Amygdala (tissue), 56 donors: ENCODE results near the gene FOXL2NB.

Experiments
- DNase-seq, 56 donors: peaks; one replicate each; lab custom pipeline; 2025; lab: John Stamatoyannopoulos, UW

FOXL2NB gene

DNA sequence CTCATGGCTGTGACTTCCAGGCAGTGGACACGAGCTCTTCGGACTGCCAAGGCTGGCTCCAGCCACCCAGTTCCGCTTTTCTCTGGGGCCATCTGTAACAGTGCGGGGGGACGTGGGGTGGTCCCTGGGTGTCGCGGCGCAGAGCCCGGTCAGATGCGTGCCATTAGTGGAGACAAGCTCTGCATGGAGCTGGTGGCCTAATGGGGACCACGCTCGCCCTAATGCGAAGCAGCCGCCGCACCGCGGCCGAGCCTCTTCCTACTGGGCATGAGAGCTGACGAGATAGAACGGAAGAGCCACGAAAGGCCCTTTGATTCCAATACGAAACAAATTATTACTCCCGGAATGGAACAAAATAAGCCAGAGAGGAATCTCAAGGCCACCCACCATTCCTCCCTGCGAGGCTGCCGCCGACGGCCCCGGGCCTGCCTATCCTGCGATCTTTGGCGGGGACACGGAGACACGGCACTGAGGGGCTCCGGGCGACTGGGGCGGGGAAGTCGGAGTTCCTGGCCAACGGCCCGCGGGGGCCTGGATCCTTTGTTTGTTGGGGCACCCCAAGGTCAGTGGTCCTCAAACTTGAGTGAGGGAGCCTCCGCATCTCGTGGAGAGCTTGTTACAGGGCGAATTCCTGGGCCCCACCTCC lies 18.2 kb upstream of the FOXL2NB start:
- DNase-seq, result no peak

DNA sequence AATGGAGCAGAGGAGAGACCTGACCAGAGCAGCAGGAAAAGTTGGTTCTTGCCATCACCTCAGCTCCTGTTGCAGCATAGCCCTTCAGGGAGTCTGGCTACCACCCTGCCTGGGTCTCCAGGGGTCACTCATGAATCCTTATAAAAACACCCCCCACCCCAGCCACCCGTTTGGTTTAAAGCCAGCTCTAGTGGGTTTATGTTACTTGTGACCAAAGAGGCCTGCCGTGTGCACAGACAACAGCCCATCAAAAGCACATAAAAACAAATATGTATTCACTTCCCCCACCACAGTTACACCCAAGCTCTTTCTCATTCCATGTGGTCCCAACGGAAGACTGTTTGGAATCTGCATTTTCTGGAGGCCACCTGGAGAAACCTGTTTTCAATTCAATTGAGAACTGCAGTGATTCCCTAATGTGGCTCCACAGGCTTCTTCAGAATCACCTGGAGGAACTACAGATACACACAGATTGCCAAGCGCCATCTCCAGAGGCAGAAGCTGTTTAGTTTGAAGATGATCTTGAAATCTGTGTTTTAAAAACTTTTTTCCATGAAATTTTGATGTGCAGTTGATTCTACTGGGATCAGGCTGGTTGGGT lies 13.8 kb upstream of the FOXL2NB start:
- DNase-seq, result no peak

DNA sequence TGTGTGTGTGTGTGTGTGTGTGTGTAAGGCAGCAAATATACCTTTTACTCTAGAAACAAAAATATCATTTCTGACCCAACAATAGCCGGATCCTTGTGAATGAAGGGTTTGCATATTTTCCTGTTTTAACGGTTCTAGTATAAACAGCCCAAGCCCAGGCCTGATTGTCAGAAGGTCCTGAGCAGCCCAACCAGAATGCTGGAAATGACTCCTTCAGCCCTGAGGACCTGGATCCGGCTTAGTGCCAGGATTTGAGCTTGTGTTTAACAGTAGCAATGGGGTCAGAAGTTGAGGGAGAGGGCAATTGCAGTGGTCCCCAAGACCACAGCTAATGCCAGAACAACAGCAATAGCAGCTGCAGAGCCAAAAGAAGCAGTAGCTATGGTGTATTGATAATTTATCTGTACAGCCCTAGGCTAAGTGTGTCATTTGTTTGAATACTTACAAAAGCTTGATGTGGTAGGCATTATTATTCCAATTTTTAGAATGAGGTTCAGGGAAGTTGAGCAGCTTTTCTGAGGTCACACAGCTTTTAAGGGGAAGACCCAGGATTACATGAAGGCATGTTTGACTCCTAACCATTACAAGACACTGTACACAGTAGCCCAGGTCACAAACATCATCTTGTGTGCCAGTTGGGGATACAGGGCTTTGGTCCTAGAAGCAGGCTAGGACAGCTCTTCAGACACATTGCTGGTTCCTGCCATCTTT lies 12.9 kb upstream of the FOXL2NB start:
- DNase-seq, result no peak

DNA sequence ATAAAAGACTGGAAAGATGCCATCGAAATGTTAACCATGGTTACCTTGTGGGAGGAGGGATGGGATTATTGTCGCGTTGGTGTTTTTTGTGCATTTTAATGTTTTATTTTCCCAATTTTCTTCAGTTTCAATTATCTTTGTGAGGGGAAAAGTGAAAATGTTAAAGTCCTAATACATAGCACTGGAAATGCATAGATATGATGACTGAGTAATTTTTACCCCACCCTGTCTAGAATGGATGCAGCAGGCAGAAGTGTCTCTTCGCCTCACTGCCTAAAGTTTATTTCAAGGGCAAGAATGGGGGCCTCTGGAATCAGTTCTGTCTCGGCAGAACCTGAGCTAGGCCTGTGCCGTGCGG lies 11.5 kb upstream of the FOXL2NB start:
- no peak for DNase-seq

DNA sequence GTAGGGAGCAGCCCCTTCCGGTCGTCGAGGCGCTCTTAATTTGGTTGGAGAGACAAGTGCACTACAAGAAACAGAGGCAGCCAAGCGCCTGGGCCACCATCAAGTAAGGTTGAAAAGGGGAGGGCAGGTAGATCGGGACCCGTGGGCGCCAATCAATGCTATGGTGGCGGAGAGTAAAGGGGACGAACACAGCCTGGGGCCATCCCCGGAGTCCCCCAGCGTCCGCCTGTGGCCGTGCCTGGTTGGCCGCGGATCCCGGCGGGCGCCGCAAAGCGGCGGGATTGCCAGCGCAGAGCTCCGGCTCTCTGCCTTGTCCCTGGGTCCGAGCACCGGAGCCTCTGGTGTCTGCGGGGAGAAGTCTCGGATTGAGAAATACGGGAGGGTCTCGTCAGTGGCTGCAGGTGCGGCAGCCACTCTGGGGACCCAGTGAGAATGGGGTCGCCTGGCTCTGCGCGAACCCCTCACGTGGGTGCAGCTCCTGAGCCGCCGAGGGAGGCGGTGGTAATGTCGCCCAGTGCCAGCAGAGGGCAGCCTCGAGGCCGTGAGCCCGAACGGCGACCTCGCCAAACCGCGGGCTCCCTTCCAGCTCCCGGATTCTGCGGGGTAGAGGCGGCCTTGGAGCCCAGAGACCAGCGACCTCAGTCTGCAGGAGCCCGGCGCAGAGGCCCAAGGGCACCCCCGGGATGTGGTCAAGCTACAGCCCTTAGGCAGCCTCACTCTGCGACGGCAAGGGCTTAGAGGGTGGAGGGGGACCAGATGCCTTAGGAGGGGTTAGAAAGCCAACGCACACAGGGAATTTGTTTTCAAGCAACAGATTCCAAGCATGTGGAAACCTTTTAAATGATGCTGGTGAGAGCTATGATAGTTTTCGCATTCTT lies 10.9 kb upstream of the FOXL2NB start:
- peak in 40 of 56 donors; percentile 4 to 75 (median 31) for DNase-seq

DNA sequence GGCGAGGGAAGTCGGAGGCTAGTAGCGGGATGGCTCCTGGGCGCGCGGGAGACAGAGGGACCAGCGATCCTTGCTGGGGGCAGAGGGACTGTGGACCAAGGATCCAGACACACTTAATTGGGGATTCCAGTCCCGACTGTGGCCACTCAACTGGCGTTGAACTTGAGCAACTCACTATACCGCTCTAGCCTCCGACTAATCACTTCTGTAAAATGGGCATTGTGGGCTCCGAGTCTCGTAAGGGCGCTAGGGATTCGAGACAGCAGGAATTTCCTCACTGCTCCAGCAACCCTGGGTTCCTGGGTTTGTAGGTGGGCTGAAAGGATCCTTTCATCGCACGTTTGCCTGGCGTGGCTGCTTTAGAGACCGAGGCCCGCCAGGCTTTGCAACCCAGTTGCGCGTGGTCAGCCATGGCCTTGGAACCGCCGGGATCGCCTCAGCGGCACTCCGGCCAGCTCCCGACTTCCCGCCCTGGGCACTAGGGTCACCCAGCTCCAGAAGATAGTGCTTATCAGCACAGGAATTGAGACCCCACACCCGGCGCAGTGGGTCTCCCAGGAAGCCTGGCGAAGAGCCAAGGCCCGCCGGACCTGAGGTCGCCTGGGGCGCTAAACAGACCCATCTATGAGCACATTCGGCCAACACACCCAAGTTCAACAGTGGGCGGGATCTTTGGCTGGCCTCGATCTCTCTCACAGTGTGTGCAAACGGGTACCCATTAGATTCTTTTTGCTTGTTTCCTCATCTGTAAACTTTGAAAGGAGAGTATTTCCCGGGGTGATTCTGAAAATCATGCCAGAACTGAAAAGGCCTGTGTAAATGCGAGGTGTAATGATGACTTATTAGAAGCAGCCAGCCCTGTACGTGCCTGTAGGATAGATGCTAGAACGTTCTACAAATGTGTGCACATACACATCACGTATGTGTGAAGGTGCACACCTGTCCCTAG lies 10.0 kb upstream of the FOXL2NB start:
- DNase-seq, result no peak

DNA sequence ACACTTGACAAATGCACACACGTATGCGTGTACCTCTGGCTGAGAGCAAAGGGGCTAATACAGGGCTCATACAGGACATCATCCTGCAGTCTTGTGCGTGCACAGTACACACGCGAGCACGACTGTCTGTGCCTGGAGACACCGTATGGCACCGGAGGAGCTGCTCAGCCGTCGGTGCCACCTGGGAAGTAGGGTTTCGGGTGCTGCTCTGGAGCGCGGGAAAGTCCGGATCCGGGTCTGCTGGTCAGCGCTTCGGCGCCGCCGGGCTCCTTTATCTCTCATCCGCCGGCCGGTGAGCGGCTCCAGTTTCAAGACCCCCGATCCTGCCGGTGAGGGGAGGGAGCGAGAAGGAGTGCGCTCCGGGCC lies 9.3 kb upstream of the FOXL2NB start:
- DNase-seq, result no peak

DNA sequence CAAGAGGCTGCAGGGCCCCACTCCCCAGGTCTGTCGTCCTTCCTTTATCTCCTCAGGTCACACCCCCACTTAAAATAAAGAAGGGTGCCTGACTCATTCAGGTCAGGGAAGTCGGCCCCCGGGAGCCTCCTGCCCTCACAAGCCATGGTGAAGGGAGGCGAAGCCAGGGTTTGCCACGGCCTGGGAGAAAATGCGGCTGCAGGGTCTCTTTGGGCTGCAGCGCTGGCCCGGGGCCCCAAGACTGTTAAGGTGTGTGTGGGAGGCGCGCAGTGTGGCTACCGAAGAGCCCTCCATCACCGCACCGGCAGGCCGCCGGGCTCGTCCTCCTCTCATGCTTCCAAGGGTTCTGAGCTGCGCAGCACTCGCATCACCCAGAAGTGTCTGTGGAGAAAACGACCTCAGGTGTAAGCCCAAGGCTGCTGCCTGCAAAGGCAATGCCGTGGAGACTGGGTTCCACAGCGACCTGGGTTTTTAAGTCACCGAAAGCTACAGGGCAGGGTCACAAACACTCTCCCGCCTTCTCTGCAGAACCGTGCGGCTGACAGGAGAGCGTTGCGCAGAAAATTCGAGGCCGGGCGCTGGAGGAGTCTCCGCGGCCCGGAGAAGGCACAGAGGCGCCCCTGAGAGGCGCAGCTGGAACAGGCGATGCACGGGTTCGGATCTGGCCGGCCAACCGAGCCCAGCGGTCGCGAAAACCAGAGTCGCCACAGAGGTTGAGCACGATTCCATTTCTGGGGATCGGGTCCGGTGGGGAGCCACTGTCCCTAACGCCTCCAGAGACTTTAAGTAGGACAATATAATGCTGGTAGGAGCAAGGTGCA lies 8.8 kb upstream of the FOXL2NB start:
- no peak for DNase-seq

DNA sequence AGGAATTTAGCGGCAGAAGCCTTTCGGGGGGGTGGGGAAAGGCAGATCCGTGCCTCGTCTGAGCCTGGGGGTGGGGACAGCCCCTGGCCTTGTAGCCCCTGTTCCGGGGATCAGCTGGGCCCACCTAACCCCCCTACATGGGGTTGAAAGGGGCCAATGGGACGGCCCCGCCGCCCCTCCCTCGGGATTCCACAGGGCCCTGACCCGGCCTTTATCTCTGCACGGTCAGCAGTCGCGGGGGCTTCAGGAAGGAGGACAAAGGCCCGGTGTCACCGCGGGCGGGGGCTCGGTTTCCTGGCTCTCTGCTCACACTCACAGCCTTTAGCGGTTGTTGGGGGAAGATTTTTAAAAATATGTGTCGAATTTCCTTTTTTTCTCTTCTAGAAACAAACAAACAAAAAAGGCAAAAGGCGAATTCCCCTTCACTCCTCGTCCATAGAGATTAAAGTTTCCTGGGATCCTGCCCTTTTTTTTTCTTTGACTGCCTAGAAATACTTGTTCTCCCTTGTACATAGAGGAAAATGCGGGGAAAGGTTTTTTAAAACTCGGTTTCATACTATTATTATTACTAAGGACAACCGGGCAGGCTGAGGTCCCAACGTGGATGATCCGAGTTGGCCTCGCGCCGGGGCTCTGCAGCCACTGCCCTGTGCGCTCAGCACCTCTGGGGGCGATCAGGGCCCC lies 8.0 kb upstream of the FOXL2NB start:
- no peak for DNase-seq

DNA sequence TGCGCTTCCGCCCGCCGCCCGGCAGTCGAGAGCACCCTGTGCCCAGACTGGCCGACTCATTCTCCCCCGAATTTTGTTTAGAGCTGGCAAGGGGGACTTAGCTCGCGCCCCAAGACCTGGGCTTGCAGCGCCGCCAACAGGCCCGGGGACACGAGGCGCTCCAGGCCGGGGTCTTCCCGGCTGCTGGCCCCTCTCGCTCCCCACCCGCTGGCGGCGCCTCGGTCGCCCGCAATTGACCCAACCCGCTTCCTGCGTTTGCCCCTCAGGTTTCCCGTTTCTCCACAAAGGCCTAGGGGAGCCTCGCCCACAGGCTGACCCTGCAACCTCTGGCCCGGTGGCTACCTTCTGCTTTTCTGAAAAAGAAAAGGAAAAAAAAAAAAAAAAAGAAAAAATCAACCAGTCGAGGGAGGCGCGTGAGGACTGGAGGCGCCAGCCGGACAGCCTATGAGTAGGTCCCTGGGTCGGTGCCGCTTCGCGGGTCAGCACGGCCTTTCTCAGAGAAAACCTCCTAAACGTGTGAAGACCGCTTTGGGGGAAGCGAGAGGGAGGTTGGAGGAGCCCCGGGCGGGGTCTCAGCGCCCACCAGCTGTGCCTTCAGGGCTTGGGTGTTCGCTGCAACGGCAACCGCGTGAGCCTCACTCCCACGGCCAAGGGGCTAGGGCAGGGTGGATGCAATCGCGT lies 7.3 kb upstream of the FOXL2NB start:
- no peak for DNase-seq

DNA sequence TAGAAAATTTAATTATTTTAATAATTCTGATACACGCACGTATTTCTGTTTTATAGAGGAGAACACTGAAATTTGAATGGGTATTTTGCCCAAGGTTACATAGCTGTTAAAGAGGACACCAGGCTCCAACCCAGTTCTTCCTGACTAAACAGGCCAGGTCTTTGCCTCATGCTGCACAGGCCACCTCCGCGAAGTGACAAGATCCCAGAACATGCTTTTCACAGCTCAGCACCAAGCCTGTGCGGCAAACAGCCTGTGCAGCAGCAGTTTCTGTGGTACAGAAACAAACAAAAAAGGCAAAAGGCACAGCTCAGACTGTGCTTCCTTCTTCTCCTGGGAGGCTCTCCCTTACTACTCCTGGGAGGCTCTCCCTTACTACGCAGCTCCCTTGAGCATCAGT lies 6.6 kb upstream of the FOXL2NB start:
- no peak for DNase-seq

DNA sequence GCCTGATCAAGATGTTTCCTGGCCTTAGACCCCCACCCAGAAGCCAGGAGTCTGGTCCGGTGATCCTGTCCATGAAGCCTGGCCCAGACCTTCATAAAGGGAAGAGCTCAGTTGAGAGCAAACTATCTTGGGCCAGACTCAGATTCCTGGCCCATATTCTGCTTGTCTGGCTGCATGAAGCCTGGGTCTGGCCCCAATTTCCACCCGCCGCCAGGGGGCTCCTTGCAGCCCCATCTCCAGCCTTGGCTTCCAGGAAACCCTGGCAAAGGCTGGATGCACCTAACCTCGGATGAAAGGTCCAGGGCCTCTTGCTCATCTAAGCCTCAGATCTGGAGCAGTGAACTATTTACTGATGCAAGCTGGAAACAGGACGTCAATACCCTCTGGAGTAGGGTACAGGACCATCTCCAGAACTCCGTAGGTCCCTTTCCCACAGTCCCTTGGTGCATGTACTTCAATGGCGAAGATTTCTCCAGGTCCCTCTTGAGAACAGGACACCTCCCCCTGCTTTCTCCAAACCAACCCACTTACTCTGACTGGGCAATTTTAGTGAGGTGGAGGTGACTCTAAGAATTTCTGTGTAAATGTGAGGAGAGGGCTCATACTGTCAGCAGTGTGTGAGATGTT lies 5.6 kb upstream of the FOXL2NB start:
- DNase-seq, result peak in 2 of 56 donors; percentile 6 to 22

DNA sequence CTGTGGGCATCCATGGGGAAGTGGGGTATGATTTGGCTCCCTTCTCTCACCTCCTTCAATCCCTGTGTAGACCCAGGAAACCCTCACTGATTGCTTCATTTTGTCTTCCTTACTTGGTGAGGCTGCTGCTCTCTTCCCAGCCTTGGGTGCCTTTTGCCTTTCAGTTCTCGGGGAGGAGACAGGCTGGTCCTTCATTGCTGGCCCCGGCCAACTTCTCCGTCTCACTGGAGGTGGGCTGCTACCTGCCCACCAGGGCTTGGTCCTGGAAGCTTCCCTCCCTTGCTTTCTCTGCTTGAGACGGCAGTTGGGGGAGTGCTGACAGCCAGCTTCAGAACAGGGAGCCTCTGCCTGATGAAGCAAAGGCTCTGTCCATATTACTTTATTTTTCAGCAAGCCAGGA lies 4.7 kb upstream of the FOXL2NB start:
- DNase-seq, result no peak

DNA sequence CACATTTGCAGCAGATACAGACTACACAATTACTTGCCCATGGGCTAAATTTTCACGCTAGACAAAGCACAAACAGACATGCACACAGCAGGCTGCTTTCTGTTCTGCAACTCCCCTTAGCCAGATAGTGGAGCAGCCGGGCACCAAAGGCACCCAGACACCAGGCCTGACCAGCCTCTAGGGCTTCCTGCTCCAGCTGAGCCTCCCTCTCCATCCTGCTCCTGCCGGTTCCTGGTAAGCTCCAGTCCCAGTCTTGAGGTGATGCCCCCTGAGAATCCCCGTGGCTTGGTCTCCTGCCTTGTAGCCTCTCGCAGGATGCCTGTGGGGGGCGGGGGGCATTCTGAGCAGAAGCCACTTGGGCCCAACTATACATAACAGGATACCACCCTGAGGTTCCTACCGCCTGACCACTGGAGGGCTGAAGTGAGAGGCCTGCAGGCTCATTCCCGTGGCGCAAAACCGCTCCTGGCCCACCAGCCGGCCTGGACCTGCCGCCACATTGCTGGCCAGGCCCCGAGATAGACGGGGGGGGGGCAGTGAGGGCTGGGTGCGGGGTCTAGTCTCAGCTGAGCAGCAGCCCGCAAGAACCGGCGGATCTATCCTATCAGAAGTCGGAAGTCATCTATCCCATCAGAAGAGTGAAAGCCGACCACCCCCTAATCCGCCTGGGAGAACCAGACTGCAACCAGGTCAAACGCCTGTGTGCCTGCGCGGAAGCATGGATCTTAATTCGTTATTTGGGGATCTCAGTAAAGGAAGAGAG lies 4.0 kb upstream of the FOXL2NB start:
- DNase-seq, result no peak

DNA sequence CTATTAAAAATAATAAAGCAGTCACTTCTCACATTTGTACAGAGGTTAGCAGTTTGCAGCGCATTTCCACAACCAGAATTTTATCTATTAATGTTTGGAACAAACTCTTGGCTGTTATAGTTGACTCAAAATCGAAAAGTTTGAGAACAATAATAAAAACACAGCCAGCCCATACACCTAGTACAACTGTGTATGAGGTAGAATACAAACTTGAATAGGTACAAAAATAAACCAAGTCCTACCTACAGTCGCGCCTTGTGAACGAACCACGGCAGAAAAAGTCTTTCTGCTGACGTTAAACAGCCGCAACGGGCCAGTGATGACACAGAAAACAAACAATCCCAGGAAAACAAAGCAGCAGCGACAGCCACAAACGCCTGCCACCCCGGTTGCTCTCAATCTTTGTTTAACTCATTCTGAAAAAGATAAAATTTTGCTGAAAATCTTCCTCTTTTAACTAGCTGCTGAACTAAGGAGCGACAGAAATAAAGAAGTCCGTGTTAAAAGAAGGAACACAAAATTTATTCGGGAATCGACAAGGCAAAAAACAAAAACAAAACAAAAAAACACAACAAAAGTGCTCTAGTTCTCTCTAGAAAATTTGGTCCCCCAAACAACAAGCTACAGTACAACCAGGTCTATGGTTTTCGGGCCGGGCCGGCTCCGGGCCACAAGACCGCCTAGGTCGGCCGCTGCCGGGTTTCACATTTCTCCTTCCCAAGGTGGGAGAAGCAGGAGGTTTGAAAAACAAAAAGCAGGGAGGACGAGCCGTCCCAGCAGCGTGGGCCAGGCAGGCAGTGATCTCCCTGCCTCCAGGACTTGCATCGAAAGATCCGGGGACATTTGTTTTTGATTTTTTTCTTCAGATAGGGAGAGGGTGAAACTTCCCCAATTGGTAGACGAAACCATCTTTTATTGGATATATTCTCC lies 3.0 kb upstream of the FOXL2NB start:
- no peak for DNase-seq

DNA sequence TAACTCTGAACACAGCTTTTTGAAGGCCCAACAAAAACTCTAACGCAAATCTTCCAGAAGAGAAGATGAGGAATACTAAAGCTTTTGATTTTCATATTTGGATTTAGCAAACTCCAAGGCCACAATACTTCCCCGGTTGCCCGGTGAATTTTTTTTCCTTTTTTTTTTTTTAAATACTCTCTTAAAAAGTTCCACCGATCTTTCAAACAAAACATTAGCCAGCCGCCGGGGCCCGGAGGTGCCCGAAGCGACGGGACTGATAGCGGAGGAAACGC lies 2.4 kb upstream of the FOXL2NB start:
- no peak for DNase-seq
